ENCODE data around the gene PAN2.
A peak's percentile ranks its signal among the peaks of the same experiment; 100 is the strongest.

The PAN2 gene, protein sequence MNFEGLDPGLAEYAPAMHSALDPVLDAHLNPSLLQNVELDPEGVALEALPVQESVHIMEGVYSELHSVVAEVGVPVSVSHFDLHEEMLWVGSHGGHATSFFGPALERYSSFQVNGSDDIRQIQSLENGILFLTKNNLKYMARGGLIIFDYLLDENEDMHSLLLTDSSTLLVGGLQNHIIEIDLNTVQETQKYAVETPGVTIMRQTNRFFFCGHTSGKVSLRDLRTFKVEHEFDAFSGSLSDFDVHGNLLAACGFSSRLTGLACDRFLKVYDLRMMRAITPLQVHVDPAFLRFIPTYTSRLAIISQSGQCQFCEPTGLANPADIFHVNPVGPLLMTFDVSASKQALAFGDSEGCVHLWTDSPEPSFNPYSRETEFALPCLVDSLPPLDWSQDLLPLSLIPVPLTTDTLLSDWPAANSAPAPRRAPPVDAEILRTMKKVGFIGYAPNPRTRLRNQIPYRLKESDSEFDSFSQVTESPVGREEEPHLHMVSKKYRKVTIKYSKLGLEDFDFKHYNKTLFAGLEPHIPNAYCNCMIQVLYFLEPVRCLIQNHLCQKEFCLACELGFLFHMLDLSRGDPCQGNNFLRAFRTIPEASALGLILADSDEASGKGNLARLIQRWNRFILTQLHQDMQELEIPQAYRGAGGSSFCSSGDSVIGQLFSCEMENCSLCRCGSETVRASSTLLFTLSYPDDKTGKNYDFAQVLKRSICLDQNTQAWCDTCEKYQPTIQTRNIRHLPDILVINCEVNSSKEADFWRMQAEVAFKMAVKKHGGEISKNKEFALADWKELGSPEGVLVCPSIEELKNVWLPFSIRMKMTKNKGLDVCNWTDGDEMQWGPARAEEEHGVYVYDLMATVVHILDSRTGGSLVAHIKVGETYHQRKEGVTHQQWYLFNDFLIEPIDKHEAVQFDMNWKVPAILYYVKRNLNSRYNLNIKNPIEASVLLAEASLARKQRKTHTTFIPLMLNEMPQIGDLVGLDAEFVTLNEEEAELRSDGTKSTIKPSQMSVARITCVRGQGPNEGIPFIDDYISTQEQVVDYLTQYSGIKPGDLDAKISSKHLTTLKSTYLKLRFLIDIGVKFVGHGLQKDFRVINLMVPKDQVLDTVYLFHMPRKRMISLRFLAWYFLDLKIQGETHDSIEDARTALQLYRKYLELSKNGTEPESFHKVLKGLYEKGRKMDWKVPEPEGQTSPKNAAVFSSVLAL

DNA sequence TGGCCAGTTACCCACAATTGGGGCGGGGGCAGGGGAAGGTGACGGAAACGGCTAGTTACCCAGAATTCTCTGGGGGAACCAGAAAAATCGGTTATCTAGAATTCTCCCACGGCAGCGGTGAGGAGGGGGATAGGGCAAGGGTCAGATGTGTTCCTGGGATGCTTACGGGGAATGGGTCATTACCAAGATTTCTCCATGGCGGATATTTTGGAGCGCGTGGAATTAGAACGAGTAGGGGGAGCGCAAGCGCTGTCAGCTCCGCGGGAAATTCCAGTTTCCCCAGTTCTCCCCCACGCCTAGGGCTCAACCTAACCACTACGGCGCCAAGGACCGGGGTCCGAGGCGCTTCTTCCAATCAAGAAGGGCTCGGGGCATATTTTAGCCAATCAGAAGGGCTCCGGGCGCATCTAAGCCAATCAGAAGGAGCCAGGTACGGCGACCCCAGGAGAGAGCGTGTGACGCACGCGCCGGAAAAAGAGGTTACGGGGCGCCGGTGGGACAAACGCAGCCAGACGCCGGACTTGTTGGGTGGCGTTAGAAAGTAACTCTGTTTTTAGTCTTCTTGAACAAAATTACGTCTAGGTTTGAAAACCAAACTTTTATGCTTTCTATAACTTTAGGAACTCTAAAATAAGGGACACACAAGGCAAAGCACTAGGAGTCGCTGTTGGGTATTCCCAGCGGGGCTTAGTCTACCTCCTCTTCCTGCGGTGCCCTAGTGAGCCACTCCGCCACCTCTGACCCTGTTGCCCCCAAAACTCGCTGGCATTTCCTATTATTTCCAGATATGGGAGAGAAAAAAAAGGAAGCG lies at the start of gene PAN2:
PAN2 (minus strand) TSS at position 322 of the 811 bp plus-strand sequence. CDS start 906 bp downstream, outside the sequence.
- peak within 1 kb of the TSS; percentile 99 for H3K27ac Mint-ChIP-seq
- peak within 1 kb of the TSS; percentile 89 for H3K4me3 Mint-ChIP-seq
- TF ChIP-seq, protein P1, sequence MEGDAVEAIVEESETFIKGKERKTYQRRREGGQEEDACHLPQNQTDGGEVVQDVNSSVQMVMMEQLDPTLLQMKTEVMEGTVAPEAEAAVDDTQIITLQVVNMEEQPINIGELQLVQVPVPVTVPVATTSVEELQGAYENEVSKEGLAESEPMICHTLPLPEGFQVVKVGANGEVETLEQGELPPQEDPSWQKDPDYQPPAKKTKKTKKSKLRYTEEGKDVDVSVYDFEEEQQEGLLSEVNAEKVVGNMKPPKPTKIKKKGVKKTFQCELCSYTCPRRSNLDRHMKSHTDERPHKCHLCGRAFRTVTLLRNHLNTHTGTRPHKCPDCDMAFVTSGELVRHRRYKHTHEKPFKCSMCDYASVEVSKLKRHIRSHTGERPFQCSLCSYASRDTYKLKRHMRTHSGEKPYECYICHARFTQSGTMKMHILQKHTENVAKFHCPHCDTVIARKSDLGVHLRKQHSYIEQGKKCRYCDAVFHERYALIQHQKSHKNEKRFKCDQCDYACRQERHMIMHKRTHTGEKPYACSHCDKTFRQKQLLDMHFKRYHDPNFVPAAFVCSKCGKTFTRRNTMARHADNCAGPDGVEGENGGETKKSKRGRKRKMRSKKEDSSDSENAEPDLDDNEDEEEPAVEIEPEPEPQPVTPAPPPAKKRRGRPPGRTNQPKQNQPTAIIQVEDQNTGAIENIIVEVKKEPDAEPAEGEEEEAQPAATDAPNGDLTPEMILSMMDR (IDR thresholded peaks at IDR 0.05): peak; percentile 60
- H3K4me1 Mint-ChIP-seq: peaks cover 26% of the 10 kb centered on the region
- H3K36me3 Mint-ChIP-seq (ENCODE audit: low read depth): no peaks in the 10 kb centered on the region
- no peaks in the 10 kb centered on the region for H3K9me3 Mint-ChIP-seq
- peaks cover 11% of the 10 kb centered on the region for H3K27me3 Mint-ChIP-seq (ENCODE audit: low read depth, poor library complexity)
- DNase-seq: peak; percentile 82

DNA sequence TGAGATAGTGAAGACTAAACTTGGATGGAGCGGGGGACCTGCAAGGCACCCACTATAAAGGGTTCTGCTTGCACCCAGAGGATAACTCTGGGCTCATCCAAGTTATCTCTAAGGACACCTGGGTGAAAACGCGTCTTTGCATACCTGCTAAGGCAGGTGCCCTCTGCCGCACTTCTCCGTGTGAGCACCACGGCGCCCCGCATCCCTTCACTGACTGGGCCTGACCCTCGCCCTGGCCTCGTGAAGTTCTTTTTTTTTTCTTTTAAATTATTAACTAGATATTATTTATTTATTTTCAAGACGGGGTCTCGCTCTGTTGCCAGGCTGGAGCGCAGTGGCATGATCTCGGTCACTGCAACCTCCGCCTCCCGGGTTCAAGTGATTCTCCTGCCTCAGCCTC lies 48.8 kb upstream of the PAN2 start:
- peaks cover 24% of the 10 kb centered on the region for H3K4me1 Mint-ChIP-seq
- H3K27ac Mint-ChIP-seq: no peak overlapping the region
- no peaks in the 10 kb centered on the region for H3K36me3 Mint-ChIP-seq (ENCODE audit: low read depth)
- TF ChIP-seq, protein P1 (IDR thresholded peaks at IDR 0.05): no peak
- DNase-seq: no peak
- no peak overlapping the region for H3K4me3 Mint-ChIP-seq
- H3K27me3 Mint-ChIP-seq (ENCODE audit: low read depth, poor library complexity): peaks cover 22% of the 10 kb centered on the region
- peaks cover 8% of the 10 kb centered on the region for H3K9me3 Mint-ChIP-seq

DNA sequence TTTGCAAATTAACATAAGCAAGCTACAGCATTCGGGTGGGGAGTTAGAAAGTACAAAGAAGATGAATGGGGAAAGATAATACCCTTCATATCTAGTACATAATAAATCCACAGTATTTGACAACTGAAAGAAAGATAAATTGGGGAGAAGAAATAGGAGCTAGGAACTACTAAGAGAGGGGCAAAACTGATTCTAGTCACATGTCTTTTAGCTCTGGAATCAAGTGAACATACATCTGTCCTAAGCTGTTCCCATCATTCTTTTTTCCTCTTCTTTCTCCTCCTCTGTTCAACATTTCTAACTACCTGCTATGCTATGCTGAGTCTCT lies 44.2 kb upstream of the PAN2 start:
- no peak overlapping the region for H3K4me3 Mint-ChIP-seq

DNA sequence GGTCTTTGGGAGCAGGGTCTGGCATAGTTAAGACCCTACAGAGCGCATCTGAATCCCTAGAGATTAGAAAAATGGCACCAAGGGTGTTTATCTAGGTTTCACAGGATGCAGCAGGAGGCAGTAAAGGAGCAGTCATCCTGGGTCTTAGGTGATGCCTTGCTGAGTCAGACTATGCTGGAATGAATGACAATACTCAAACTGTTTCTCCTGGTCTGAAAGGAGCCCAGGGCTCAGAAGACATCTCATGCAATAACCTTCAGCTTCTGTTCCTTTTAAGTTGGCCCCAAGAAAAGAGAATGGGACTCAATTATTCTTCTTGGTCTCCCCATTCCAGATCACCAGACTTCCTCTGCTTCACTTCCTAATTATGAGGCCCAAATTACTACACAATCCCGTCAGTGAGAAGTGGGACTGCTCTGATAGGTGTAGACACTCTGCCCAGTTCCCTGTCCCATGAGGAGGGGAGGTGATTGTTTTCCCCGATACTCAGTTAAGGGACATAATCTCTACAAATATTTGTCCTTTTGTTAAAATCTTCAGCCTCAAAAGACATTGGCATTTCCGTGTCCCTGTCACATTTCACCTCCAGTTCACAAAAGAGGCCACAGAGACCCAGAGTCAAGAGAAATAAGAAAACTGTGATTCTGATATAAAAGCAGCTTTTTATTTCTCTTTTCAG lies 43.6 kb upstream of the PAN2 start:
- H3K36me3 Mint-ChIP-seq (ENCODE audit: low read depth): peaks cover 7% of the 10 kb centered on the region
- no peak overlapping the region for H3K4me3 Mint-ChIP-seq
- H3K9me3 Mint-ChIP-seq: peaks cover 21% of the 10 kb centered on the region
- peaks cover 23% of the 10 kb centered on the region for H3K4me1 Mint-ChIP-seq
- TF ChIP-seq, protein P1 (IDR thresholded peaks at IDR 0.05): no peak
- H3K27me3 Mint-ChIP-seq (ENCODE audit: low read depth, poor library complexity): peaks cover 18% of the 10 kb centered on the region
- no peak overlapping the region for H3K27ac Mint-ChIP-seq
- DNase-seq: no peak

More for the DNA sequence above, 44.2 kb upstream of the PAN2 start:
- DNase-seq: no peak
- Mint-ChIP-seq H3K27ac (no peak overlapping the region), H3K9me3 (peaks cover 16% of the 10 kb centered on the region), H3K4me1 (peaks cover 23% of the 10 kb centered on the region), H3K27me3 (ENCODE audit: low read depth, poor library complexity) (peaks cover 15% of the 10 kb centered on the region), H3K36me3 (ENCODE audit: low read depth) (peaks cover 7% of the 10 kb centered on the region)
- TF ChIP-seq, protein P1 (IDR thresholded peaks at IDR 0.05): no peak

Data from nephron progenitor cell (in vitro differentiated cells).